ENCODE results near the gene GALNT14.

Gene GALNT14

DNA sequence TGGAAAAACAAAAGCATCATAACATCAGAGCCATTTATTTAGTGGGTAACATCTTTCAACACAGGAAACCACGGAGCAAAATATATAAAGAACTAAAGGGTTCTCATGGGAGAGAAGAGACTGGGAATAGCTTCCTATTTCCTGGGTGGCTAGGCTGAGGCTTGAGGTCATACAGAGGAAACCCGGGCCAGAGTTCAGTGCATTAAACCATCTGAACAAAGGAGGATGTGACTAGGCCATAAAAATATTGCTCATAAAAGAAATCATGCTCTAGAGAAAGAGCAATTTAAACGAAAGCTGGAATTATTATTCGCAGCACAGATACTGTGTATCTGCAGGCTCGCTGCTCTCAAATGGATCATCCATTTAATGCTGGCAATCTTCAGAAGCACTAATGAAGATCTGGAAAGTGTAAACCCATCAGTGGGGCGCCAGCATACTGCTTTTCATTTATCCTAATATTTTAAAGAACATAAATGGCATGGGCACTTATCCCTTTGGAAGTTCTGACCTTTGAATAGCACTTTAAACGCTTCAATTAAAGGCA is 83.3 kb downstream of the GALNT14 start:
- no peak for DNase-seq (ENCODE audit: low spot score)

DNA sequence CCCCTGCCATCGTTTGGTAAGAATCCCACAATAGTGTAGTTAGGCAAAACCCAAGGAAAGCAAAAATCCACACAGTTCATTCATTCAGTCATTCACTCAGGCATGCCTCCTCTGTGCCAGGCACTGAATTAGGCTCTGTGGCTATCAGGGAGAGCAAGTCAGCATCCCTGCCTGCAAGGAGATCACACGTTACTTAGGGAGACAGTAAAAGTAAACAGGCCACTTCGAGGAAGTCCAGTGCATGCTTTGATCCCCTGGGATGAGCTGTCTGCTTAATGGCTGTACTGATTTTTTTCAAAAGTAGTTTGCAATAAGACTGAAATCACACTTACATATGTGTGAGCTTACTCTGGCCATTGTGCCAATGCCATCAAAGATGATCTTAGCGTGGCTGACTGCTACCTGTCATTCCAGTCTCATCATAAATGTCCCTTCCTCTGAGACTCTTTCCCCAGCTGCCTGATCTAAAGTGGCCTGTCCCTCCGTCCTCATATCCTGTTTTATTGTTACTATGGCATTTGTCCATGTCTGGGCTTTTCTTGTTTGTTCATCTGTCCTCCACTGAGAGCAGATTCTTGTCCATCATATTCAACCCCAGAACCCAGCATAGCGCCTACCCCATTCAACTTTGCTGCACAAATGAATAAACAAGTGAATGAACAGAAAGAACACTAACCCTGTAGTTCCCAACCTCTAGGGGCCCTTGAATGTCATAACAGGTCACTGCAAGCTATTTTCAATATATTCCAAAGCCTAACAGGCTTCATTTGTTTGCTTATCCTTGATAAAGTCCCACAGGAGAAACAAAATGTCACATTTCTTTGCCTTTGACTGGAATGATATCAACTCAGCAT is 84.1 kb downstream of the GALNT14 start:
- no peak for DNase-seq (ENCODE audit: low spot score)

DNA sequence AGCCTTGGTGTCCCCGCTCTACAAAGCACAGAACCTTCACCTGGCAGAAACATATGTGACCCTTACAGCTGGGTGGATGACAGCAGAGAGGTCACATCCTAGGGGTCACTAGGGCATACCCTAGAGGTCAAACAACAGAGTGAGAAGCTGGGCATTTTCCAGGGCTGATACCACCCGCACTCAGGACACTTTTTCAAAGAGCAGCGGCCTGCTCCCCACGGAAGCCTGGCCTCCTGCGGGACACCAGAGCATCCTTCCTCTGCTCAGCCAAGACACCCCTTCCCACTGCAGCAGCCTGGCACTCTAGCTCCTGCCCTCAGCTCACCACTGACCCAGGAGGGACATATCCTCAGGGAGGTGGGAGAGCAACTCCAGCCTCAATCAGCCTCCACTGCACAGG is 86.0 kb downstream of the GALNT14 start:
- DNase-seq (ENCODE audit: low spot score), result no peak

DNA sequence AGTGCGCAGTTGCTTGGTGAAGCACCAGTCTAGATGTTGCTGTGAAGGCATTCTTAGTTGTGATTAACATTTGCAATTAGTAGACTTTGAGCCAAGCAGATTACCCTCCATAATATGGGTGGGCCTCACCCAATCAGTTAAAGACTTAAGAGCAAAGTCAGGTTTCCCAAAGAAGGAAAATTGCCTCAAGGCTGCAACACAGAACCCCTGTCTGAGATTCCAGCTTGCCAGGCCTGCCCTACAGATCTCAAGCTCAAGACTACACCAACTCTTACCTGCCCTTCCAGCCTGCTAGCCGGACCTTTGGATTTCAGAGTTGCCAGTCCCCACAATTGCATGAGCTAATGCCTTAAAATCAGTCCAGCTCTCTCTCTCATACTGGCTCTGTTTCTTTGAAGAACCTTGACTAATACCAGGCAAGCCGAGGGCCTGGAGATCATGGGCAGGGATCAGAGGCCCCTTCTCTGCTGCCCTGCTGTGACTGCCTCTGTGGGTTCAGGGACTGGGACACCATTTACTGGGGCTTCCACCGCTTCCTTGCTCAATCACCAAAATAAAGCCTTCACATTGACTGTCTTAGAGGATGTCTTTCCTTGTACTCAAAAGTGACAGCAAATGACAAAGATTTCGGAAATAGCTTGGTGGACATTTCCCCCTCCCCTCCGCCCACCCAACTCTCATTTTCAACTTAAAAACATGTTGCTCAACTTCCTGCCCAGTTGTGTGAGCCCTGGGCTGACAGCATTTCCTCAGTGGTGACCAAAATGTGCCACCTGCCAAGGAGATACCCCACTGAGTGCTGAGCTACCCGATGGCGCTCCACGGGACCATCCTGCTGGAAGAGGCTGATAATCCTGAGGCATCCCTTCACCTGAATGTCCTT is 86.7 kb downstream of the GALNT14 start:
- DNase-seq (ENCODE audit: low spot score), result no peak

DNA sequence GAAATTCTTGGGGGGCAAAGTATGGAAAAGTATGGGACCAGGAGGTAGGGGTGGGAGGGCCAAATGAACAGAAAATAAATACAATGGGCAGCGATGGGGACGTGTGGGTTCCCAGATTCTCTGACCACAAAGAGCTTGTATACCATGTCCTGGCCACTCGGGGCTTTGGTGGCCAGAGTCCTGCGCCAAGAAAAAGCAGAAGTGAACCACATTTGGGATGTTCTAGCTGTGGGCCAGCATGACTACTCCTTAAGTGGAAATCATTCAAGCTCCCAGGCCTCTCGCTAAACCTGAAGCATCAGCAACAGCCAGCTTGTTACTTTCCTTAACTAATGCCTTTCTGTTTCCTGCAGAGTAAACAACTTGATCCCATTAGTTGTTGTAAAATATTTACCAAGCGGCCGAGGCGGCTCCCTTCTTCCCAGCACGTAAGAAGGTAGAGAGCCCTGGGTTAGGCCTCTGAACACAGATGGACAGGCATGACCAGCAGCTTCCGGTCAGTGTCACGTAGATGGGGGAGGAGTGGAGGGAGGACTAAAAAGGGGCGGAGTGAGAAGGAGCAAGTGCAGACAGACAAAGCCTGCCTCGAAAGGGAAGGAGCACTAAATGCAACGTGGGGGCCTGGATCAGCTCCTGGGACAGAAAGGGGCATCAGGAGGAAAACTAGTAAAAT is 88.2 kb downstream of the GALNT14 start:
- no peak for DNase-seq (ENCODE audit: low spot score)

DNA sequence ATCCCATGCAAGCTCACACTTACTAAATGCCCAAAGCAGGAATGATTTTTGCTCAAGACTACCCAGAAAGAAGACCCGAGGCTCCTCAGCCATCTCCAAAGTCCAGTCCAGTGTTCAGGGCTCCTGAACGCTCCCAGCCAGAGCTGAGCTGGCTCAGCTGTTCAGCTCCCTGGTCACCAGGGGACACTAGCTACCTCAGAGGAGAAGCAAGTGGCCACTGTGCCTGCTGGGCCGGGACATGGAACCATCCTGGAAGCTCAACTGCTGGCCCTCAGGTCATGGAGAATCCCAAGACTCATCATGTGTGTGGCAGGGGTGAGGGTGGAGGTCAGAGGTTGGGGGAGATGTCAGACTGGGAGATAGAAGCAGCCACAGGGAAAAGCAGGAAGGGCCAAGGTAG is 89.0 kb downstream of the GALNT14 start:
- no peak for DNase-seq (ENCODE audit: low spot score)

DNA sequence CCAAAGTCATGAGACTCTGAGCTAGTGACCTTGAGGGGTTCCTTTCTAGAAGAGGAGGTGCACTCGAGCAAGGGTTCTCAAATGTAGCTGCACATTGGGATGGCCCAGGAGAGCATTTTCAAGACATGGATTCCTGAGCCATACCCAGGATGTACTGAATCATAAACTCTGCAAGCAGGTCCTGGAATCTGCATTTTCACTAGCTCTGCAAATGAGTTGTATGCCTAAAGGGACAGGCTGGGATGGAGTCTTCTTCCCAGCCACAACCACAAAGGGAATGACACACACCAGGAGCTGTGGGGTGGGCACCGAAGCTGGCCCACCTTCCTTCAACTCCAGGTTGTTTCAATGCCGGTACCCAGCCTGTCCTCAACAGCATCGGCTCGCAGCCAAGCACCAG is 90.6 kb downstream of the GALNT14 start:
- no peak for DNase-seq (ENCODE audit: low spot score)

DNA sequence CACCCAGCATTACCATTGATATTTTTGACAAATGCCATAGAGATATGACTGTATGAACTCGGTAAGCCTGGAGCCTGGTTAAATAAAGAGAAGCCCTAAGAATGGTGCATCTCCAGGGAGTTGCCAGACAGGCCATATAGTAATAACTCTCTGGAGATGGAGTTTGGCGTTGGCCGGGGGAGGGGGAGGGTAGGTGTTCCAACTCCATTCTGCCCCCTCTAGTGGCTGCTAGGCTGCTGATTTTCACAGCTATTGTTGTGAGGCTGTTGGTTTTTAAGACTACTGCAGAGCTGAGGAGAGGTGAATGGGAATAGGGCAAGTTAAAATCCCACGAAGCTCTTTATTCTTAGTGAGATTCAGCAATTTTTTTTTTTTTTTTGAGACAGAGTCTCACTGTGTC is 99.9 kb downstream of the GALNT14 start:
- no peak for DNase-seq (ENCODE audit: low spot score)

DNA sequence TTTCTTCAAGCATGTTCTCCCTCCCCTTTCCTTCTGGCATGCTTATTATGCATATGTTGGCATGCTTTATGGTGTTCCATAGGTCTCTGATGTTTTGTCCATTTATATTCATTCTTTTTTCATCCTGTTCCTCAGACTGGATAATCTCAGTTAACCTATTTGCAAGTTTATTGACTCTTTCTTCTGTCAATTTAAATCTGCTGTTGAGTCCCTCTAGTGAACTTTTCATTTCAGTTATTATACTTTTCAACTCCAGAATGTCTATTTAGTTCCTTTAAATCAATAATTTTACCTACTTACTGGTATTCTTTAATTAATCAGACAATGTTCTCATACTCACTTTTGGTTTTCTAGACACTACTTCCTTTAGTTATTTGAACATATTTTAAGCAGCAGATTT is 101.2 kb downstream of the GALNT14 start:
- DNase-seq (ENCODE audit: low spot score), result no peak

DNA sequence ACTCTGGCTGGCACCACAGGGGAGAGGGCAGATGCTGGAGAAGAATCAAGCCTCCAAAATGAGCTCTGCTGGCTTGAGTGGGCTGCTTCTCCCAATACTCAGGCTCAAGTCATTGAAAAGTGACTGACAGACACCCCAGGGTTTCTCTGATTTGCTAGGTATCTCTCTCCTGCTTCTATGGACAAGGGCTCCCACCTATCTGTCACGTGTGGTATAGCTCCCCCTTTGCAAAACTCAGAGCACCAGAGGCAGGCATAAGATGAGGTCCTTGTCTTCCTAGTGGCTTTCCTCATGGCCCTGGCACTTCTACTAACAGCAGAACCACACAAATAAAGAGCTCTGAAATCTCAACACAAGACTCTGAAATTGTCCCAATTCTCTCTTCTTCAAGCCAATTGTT is 105.2 kb downstream of the GALNT14 start:
- no peak for DNase-seq (ENCODE audit: low spot score)

DNA sequence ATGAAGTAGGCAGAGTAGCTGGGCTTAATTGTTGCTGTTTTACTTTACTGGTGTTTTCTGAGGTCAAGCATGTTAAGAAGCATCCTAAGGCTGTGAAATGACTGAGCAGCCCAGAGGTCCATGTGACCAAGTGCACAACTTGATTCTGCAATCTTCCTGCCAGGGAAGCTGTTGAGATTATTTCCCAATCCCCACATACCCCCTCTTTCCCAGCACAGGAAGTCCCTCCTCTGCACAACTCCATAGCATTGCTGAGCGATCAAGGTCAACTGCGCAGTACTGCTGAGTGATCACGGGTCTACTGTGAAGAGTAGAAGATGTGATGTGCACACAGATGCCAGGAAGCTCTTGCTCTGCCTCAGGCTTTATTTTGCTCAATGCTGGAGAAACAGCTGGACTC is 105.8 kb downstream of the GALNT14 start:
- DNase-seq (ENCODE audit: low spot score), result no peak

DNA sequence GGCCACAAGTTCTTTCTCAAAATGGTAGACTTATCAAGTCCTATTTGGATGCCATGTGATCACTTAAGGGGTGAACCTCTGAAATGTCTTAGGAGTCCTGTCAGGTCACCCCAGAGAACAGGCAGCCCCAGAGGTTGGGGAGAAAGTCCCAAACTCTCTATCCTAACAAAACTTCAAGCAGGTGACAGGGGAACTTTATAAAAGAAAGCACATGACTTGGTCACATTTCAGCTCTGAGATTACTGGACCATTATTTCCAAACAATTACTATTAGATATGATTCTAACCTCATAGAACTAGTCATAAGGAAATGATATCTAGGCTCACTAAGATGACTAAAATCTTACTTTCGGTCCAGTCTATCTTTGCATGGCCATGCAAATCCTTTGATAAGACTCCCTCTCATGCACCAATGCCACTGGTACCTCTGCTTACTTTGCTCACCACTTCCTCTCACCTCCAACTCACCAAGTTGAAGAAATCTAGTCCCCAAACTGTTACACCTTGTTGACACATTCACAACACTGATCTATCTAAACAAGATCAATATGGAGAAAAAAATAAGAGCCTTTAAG is 107.0 kb downstream of the GALNT14 start:
- DNase-seq (ENCODE audit: low spot score), result no peak

DNA sequence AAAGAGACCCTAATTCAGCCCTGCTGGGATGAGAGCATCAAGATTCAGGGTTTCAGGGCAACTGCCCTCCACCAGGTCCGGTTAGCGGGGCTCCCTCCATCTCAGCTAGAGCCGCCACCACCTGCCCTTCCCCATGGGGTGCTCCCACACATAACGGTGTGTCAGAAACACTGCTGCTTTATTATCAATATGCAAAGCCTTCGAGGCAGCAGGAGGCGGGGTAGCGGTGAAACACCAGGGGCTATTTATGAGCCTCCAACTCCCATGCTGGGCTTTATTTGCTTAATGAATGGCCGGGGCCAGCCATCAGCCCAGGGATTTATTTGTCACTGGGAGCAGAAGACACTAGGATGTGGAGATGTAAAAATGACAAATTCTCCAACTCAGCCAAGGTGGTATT is 109.8 kb downstream of the GALNT14 start:
- no peak for DNase-seq (ENCODE audit: low spot score)

DNA sequence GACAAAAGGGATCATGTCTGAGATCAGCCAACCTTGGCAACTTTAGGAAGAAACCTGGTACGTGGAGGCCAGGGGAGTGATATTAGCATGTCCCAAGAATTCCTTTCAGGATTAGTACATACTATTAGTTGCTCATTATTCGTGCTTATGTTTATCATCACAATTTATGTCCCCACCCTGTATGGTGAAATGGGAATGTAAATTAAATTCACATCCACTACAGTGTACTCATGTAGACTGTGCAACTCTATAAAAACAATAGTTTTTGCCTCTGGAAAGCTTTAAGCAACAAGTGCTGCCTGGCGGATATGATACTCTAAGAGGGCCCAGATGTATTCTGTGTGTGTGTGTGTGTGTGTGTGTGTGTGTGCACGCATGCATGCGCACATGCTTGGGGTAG is 110.7 kb downstream of the GALNT14 start:
- DNase-seq (ENCODE audit: low spot score), result no peak

DNA sequence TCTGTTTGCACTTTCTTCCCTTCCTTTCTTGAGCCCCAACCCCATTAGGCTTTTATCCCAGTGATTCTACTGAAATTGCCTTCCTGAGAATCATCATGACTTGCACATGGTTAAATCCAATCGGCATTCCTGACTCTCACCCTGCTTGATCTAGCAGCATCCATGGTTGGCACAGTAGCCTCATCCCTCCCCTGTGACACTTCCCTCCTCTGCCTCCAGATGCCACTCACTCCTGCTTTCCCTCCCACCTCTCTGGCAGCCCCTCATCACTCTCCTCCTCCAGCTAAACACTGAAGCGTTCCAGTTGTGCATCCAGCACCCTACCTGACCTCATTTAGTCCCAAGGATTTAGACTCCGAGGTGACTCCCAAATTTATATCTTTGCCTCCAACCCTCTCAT is 114.7 kb downstream of the GALNT14 start:
- DNase-seq (ENCODE audit: low spot score), result no peak

DNA sequence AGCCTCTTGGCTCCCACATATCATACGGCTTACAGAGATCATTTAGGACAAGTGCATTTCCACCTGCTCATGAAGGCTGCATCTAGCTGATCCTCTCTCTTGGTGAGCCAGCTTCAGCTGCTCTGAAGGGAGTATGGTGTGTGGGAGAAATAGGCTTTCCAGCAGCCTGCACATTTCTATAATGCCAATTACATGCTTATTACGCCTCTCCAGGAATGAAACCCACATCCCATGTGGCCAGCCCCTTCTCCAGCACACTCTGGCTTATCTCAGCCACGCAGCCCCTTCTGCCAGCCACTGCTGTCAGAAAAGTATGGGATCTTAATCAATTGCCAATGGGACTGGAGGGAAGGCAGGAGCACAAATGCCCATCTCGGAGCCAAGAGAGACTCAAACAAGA is 117.5 kb downstream of the GALNT14 start:
- DNase-seq (ENCODE audit: low spot score), result no peak

DNA sequence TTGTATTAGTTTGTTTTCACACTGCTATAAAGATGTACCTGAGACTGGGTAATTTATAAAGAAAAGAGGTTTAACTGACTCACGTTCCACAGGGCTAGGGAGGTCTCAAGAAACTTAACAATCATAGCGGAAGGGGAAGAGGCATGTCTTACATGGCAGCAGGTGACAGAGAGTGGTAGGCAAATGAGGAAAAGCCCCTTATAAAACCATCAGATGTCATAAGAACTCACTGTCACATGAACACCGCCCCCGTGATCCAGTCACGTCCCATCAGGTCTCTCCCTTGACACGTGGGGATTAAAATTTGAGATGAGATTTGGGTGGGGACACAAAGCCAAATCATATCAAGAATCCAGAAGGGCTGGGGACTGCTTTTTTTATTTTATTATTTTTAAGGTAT is 120.0 kb downstream of the GALNT14 start:
- no peak for DNase-seq (ENCODE audit: low spot score)

DNA sequence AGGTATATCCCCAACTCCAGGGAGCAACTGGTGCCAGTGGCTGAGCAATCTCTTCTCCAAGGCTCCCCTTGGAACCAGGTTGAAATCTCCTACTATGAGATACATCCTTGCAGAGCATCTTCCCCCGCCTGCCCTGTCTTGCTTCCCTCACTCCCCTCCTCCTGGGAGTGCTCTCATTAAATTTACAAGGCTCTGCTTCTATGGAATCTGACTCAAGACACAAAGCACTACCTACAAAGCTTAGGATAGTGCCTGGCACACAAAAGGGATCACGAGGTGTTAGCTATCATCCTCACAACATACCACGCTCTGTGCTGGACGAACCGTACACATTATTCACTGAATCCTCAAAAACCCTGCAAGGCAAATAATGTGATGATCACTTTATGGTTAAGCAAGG is 121.6 kb downstream of the GALNT14 start:
- no peak for DNase-seq (ENCODE audit: low spot score)

DNA sequence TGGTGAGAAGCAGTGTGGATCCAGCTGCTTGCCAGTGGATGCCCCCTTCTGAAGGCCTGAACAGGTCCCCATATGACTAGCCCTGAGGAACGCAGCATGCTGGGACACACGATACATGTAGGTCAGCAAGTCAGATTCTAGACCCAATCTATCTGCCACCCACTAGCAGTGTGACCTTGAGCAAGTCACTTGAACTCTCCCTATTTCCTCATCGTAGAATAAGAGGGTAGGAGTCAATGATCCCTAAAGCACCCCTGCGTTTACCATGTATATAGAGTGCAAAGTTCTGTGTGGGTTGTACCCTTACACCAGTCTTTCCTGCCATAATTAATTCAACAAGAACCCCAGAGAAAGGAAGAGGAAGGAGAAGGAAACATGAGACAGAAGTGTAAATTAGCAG is 123.7 kb downstream of the GALNT14 start:
- DNase-seq (ENCODE audit: low spot score), result no peak

DNA sequence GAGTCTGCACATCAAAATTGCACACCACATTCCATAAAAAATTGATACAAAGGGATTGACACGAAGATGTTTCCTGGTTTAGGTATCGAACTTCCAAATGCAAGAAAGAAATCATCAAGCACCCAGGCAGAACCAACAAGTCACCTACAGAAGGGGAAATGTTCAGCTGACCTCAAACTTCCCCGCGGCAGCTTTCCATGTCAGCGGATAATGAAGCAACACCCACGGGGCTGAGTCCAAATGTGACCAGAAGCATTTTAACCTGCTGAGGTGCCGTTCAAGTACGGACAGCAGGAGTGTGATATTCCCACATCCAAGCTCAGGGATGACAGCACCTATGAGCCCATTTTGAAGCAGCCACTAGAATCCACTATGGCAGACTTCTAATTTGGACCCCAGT is 124.9 kb downstream of the GALNT14 start:
- DNase-seq (ENCODE audit: low spot score), result no peak

DNA sequence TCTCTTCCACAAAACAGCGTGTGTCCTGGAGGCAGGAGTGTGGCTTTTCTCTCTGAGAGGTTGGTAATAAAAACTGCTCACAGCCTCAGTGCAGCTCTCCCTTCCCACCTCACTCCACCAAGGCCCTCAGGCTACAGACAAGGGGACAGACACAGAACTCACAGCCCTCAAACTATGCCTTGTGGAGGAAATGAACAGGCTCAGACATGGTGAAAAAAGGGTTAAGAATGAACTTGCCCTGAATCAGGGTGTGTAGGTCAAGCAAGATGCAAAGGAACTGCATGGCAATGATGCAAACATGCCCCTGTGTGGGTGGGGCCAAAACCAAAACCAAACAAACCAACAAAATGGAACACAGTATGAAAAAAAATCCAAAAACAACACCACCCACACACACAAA is 125.8 kb downstream of the GALNT14 start:
- no peak for DNase-seq (ENCODE audit: low spot score)

DNA sequence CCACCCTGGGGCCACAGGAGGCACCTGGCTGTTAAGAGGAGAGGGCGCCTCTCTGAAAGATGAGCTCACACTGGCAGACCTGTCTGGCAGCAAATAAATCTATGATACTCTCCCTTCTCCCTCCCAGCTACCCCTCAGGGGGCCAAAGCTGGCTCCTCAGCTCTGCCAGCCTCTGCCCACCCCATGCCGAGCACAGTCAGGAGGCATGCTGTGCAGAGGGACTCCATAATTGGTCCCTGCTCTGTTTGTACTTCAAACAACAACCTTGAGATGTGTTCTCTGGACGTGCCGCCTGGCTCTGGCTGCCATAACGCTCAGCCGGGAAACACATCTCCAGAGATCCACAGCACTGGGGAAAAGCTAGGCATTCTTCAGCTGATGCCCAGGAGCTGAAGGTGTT is 126.7 kb downstream of the GALNT14 start:
- no peak for DNase-seq (ENCODE audit: low spot score)

Measured in AG08396 (cell line).